IMR-90 (cell line): ENCODE results near the gene COMP. TPM values are rescaled to one million over a fixed set of nuclear protein-coding genes. Genes with fewer than 3 reads are reported as not detected.

Source experiments
- ATAC-seq: fragments of 200-7000 bp; cut with Tn5 transposase; 2 replicates; pipeline ENCODE4 v1.9.1; 2020; ENCODE audit warnings: low read depth, mild to moderate bottlenecking, moderate library complexity
- BruUV-seq: library from RNA; stranded (reverse); fragments of 400-500 nt; replicated peaks from 2 replicates; lab custom pipeline; 2021; lab: Mats Ljungman, UMichigan
- CTCF ChIA-PET: fragments of 300-600 bp; formaldehyde crosslinking; extraction: SDS; loops from one replicate; lab custom pipeline; 2021; ENCODE audit warnings: antibody characterized with exemption; lab: Yijun Ruan, JAX
- POLR2A ChIA-PET: fragments of 300-600 bp; sonication (Branson Sonifier 250); formaldehyde crosslinking; loops from one replicate; lab custom pipeline; 2022; ENCODE audit warnings: antibody characterized with exemption; ENCODE audit not compliant: unreplicated experiment; lab: Charles Lee
- DNase-seq: peaks from one replicate; pipeline ENCODE4 v3.0.0; 2013
- H2AFZ ChIP-seq: replicated peaks from 2 replicates; pipeline ENCODE3; 2013; ENCODE audit warnings: low read length, mild to moderate bottlenecking; ENCODE audit not compliant: poor library complexity
- H2AK5ac ChIP-seq: 2 replicates; pipeline ENCODE4 v1.6.1; 2013; ENCODE audit warnings: low read depth, low read length, inconsistent platforms
- H2AK9ac ChIP-seq: replicated peaks from 2 replicates; pipeline ENCODE3; 2013; ENCODE audit warnings: mild to moderate bottlenecking, low read depth, low read length, moderate library complexity; ENCODE audit not compliant: poor library complexity
- H2BK120ac ChIP-seq: 2 replicates; pipeline ENCODE4 v1.6.1; 2013; ENCODE audit warnings: low read depth, low read length, inconsistent platforms
- H2BK15ac ChIP-seq: 3 replicates; pipeline ENCODE4 v1.6.1; 2013; ENCODE audit warnings: low read depth, low read length, inconsistent platforms
- H2BK20ac ChIP-seq: 2 replicates; pipeline ENCODE4 v1.6.1; 2013; ENCODE audit warnings: low read depth, mild to moderate bottlenecking, inconsistent platforms, low read length, moderate library complexity
- H2BK5ac ChIP-seq: 2 replicates; pipeline ENCODE4 v1.6.1; 2013; ENCODE audit warnings: mild to moderate bottlenecking, low read depth, low read length, inconsistent platforms; ENCODE audit not compliant: poor library complexity, severe bottlenecking
- H3K14ac ChIP-seq: replicated peaks from 2 replicates; pipeline ENCODE4 v1.6.1; 2013; ENCODE audit warnings: low read depth, low read length, inconsistent platforms
- H3K18ac ChIP-seq: 2 replicates; pipeline ENCODE4 v1.6.1; 2013; ENCODE audit warnings: low read depth, low read length, control low read depth
- H3K23ac ChIP-seq: 2 replicates; pipeline ENCODE4 v1.6.1; 2013; ENCODE audit warnings: low read depth, low read length, inconsistent platforms
- H3K27ac ChIP-seq: 2 replicates; pipeline ENCODE4 v1.5.1; 2013; ENCODE audit warnings: mild to moderate bottlenecking, control low read depth, low read length; ENCODE audit not compliant: insufficient read depth
- H3K27me3 ChIP-seq: 2 replicates; pipeline ENCODE4 v1.6.1; 2013; ENCODE audit warnings: low read length; ENCODE audit not compliant: control insufficient read depth, insufficient read depth
- H3K36me3 ChIP-seq: 2 replicates; pipeline ENCODE4 v1.6.1; 2013; ENCODE audit warnings: low read length, mixed read lengths; ENCODE audit not compliant: control insufficient read depth, insufficient read depth
- H3K4ac ChIP-seq: 2 replicates; pipeline ENCODE4 v1.6.1; 2013; ENCODE audit warnings: low read depth, low read length, inconsistent platforms
- H3K4me1 ChIP-seq: 2 replicates; pipeline ENCODE4 v1.6.1; 2013; ENCODE audit warnings: low read length, mixed read lengths; ENCODE audit not compliant: control insufficient read depth, insufficient read depth
- H3K4me2 ChIP-seq: 2 replicates; pipeline ENCODE4 v1.6.1; 2013; ENCODE audit warnings: low read depth, mild to moderate bottlenecking, control low read depth, low read length, moderate library complexity
- H3K4me3 ChIP-seq: 2 replicates; pipeline ENCODE4 v1.5.1; 2013; ENCODE audit warnings: low read depth, mild to moderate bottlenecking, control low read depth, low read length, moderate library complexity; ENCODE audit not compliant: insufficient read depth
- H3K56ac ChIP-seq: 2 replicates; pipeline ENCODE4 v1.6.1; 2013; ENCODE audit warnings: low read length, inconsistent platforms; ENCODE audit not compliant: insufficient read depth; ENCODE audit errors: extremely low read depth
- H3K79me1 ChIP-seq, 2 experiments: 2 replicates each; pipeline ENCODE4 v1.6.1; 2013; ENCODE audit warnings: low read length in 2 of 2, inconsistent platforms in 1 of 2, low read depth in 1 of 2
- H3K9ac ChIP-seq: 2 replicates; pipeline ENCODE4 v1.6.1; 2013; ENCODE audit warnings: low read depth, low read length, control low read depth
- H3K9me1 ChIP-seq: 2 replicates; pipeline ENCODE4 v1.6.1; 2013; ENCODE audit warnings: low read length, inconsistent platforms; ENCODE audit not compliant: insufficient read depth
- H3K9me3 ChIP-seq: 2 replicates; pipeline ENCODE4 v1.6.1; 2013; ENCODE audit warnings: low read length; ENCODE audit not compliant: control insufficient read depth, insufficient read depth
- H4K20me1 ChIP-seq: 2 replicates; pipeline ENCODE4 v1.6.1; 2013; ENCODE audit warnings: low read length, inconsistent platforms; ENCODE audit not compliant: insufficient read depth
- H4K5ac ChIP-seq: 2 replicates; pipeline ENCODE4 v1.6.1; 2013; ENCODE audit warnings: mild to moderate bottlenecking, low read depth, low read length, control low read depth
- H4K8ac ChIP-seq, 2 experiments: 2 replicates each; pipeline ENCODE4 v1.6.1; 2013; ENCODE audit warnings: low read depth in 2 of 2, low read length in 2 of 2, control low read depth in 1 of 2, inconsistent platforms in 1 of 2
- H4K91ac ChIP-seq: 2 replicates; pipeline ENCODE4 v1.6.1; 2013; ENCODE audit warnings: low read depth, low read length, inconsistent platforms; ENCODE audit not compliant: insufficient read depth
- CEBPB ChIP-seq: IDR thresholded peaks from 2 replicates; pipeline ENCODE4 v1.6.1; 2012; ENCODE audit warnings: low read depth, low read length, improper control_type of control experiment
- MAZ ChIP-seq: IDR thresholded peaks from 2 replicates; pipeline ENCODE4 v1.6.1; 2012; ENCODE audit warnings: low read depth, mild to moderate bottlenecking, low read length, improper control_type of control experiment, moderate library complexity, borderline replicate concordance
- POLR2A ChIP-seq: IDR thresholded peaks from 2 replicates; pipeline ENCODE4 v1.6.1; 2012; ENCODE audit warnings: mild to moderate bottlenecking, low read depth, low read length
- WGBS, 2 experiments: methylation state at CpG; one replicate each; pipeline versions ENCODE4 v1.1.5 to v1.1.7; 2013; ENCODE audit warnings: missing lambda C conversion rate in 2 of 2; ENCODE audit not compliant: insufficient read length in 1 of 2; ENCODE audit errors: extremely low coverage in 2 of 2; 5-methylcytosine and 5-hydroxymethylcytosine counted together
- dilution Hi-C: fragments of 300-500 bp; cut with HindIII; formaldehyde crosslinking; loops from one replicate; pipeline ENCODE4 v1.14.3; 2018; ENCODE audit warnings: low sequenced_read_pairs; ENCODE audit not compliant: unreplicated experiment
- in situ Hi-C: fragments of 300-500 bp; cut with MboI; formaldehyde crosslinking; loops from 3 replicates; pipeline ENCODE4 v1.14.3; 2019; ENCODE audit warnings: low sequenced_read_pairs, inconsistent platforms, mixed read lengths
- intact Hi-C: fragments of 100-400 bp; cut with micrococcal nuclease; formaldehyde crosslinking; loops from 2 replicates; pipeline ENCODE4 v1.10.0; 2022
- polyA plus RNA-seq, 3 experiments: library from polyadenylated mRNA; depleted of rRNA; stranded (reverse); fragments of >200 nt; gene quantifications; 2 replicates each; pipeline ENCODE4 v1.2.3, GENCODE V29; 2012; ENCODE audit warnings: low replicate concordance in 1 of 3
- total RNA-seq: library from RNA; depleted of rRNA; stranded (reverse); fragments of >200 nt; gene quantifications from 2 replicates; pipeline ENCODE4 v1.2.3, GENCODE V29; 2012

The COMP gene
- total and polyA plus RNA-seq, 2 of the 4 experiments (the other 2 are of a cell fraction): under 0.01 to 0.43 TPM

GRCh38 chr19:18809149-18809868, 18.2 kb upstream of the COMP start:
- ATAC-seq (peak; percentile 58), DNase-seq (peak; percentile 78)
- no peaks in the 10 kb centered on the region for H3K9me3 ChIP-seq
- peak overlapping the region; percentile 57 for H2AFZ ChIP-seq
- no TSS peak for BruUV-seq
- intact Hi-C loops: no loop called here
- no peak overlapping the region for H4K5ac ChIP-seq
- no peak overlapping the region for H2BK15ac ChIP-seq
- no peak overlapping the region for H2AK5ac ChIP-seq
- H2AK9ac ChIP-seq: no peak overlapping the region
- H3K27ac ChIP-seq: no peak overlapping the region
- dilution Hi-C loops: no loop called here
- peaks cover 9% of the 10 kb centered on the region for H3K27me3 ChIP-seq
- in situ Hi-C loops: no loop called here
- 14% methylated on average over 6 of the region's 14 CpGs; no CpG with 5 or more reads in 1 of the 2 experiments for WGBS, 2 experiments
- ChIA-PET POLR2A (no interaction called here), CTCF (no interaction called here)
- no peak overlapping the region for H2BK20ac ChIP-seq
- no peak overlapping the region for H3K4me3 ChIP-seq
- H3K14ac ChIP-seq: no peak overlapping the region
- H4K20me1 ChIP-seq: no peaks in the 10 kb centered on the region
- H3K23ac ChIP-seq: no peak overlapping the region
- H3K9ac ChIP-seq: no peak overlapping the region
- no peak overlapping the region for H4K8ac ChIP-seq
- no peak overlapping the region for H2BK5ac ChIP-seq
- no peak overlapping the region for H4K91ac ChIP-seq
- peaks cover 1% of the 10 kb centered on the region; the same call in 1 of the 2 replicates for H3K4me1 ChIP-seq
- no peaks in the 10 kb centered on the region for H3K79me1 ChIP-seq
- no peak overlapping the region for H2BK120ac ChIP-seq
- H3K9me1 ChIP-seq: no peaks in the 10 kb centered on the region
- peak overlapping the region; percentile 14; the same call in 1 of the 2 replicates for H3K4me2 ChIP-seq
- no peak overlapping the region for H3K4ac ChIP-seq
- no peak overlapping the region for H3K18ac ChIP-seq
- H3K56ac ChIP-seq: no peak overlapping the region
- TF ChIP-seq POLR2A (no peak), MAZ (peak; percentile 30; the same call in 1 of the 2 replicates), CEBPB (peak; percentile 98)
- no peaks in the 10 kb centered on the region for H3K36me3 ChIP-seq
